A549 (cell line): Measurements from ENCODE around the gene CPSF4. TPM values are rescaled to one million over a fixed set of nuclear protein-coding genes. Genes with fewer than 3 reads are reported as not detected.

Experiments used
- ATAC-seq, 2 experiments: fragments of 200-7000 bp in 1 of 2; fragments of >200 bp in 1 of 2; cut with Nextera tagmentation in 1 of 2; cut with Tn5 transposase in 1 of 2; 3 replicates each; pipeline versions ENCODE4 v1.8.0 to v1.9.1; 2018 to 2020; ENCODE audit warnings: mild to moderate bottlenecking in 1 of 2, moderate library complexity in 1 of 2
- CTCF ChIA-PET: fragments of 300-600 bp; sonication (Branson Sonifier 250); formaldehyde crosslinking; extraction: SDS; loops from one replicate; lab custom pipeline; 2021; ENCODE audit warnings: antibody characterized with exemption, inconsistent platforms; lab: Yijun Ruan, JAX
- POLR2A ChIA-PET: fragments of 350-600 bp; formaldehyde crosslinking; extraction: SDS; loops from one replicate; lab custom pipeline; 2021; ENCODE audit warnings: antibody characterized with exemption, inconsistent platforms; lab: Yijun Ruan, JAX
- DNase-seq, 2 experiments: peaks; one replicate each; pipeline versions ENCODE4 v3.0.0 to v3.0.0-alpha.2; 2011 to 2016; ENCODE audit warnings: low read depth in 1 of 2, low spot score in 1 of 2
- FAIRE-seq: peaks from 2 replicates; lab custom pipeline; 2011; peaks lifted over from hg19 to GRCh38; lab: Jason Lieb, UNC
- H3K27ac ChIP-seq, 2 experiments: fragments of >200 bp; sonication (Bioruptor Twin); formaldehyde crosslinking; 3 replicates each; pipeline ENCODE4 v1.5.1; 2016 to 2017
- H3K4me1 ChIP-seq: fragments of >200 bp; sonication (Bioruptor Twin); formaldehyde crosslinking; 3 replicates; pipeline ENCODE4 v1.6.1; 2016
- H3K4me2 ChIP-seq: fragments of >200 bp; sonication (Bioruptor Twin); formaldehyde crosslinking; 3 replicates; pipeline ENCODE4 v1.6.1; 2016
- H3K4me3 ChIP-seq: fragments of >200 bp; sonication (Bioruptor Twin); formaldehyde crosslinking; 3 replicates; pipeline ENCODE4 v1.5.1; 2016
- H3K9me3 ChIP-seq: fragments of >200 bp; sonication (Bioruptor Twin); formaldehyde crosslinking; 3 replicates; pipeline ENCODE4 v1.6.1; 2016
- BHLHE40 ChIP-seq: IDR thresholded peaks from 2 replicates; pipeline ENCODE4 v1.6.1; 2012; ENCODE audit warnings: low read depth, low read length, inconsistent platforms
- CEBPB ChIP-seq, 2 experiments: fragments of >200 bp in 1 of 2; sonication (Bioruptor Twin) in 1 of 2; formaldehyde crosslinking in 1 of 2; IDR thresholded peaks; 2 replicates each; pipeline ENCODE4 v1.6.1; 2012 to 2016
- CTCF ChIP-seq: fragments of >200 bp; sonication (Bioruptor Twin); formaldehyde crosslinking; IDR thresholded peaks from 3 replicates; pipeline ENCODE4 v1.5.1; 2016
- EHF ChIP-seq: fragments of 250-450 bp; sonication (Bioruptor Pico); IDR thresholded peaks from 2 replicates; pipeline ENCODE4 v1.5.0; 2020; ENCODE audit warnings: mild to moderate bottlenecking
- EHMT2 ChIP-seq: fragments of 200-600 bp; sonication (generic); IDR thresholded peaks from 2 replicates; pipeline ENCODE4 v1.6.1; 2016; ENCODE audit warnings: antibody characterized with exemption, low read depth, mild to moderate bottlenecking, moderate library complexity
- ESRRA ChIP-seq: fragments of 150-350 bp; IDR thresholded peaks from 2 replicates; pipeline ENCODE4 v1.6.1; 2014; ENCODE audit warnings: mild to moderate bottlenecking, low read length, borderline replicate concordance
- GATA3 ChIP-seq: IDR thresholded peaks from 2 replicates; pipeline ENCODE4 v1.6.1; 2012; ENCODE audit warnings: borderline replicate concordance
- HES2 ChIP-seq: fragments of >200 bp; sonication (Bioruptor Twin); formaldehyde crosslinking; IDR thresholded peaks from 2 replicates; pipeline ENCODE4 v1.6.1; 2016
- HEYL ChIP-seq: fragments of 250-450 bp; sonication (Bioruptor Pico); IDR thresholded peaks from 2 replicates; pipeline ENCODE4 v1.8.0; 2021; ENCODE audit warnings: mild to moderate bottlenecking, moderate library complexity
- HMGXB4 ChIP-seq: fragments of 250-450 bp; sonication (Bioruptor Pico); IDR thresholded peaks from 2 replicates; pipeline ENCODE4 v1.5.0; 2021; ENCODE audit warnings: mild to moderate bottlenecking, moderate library complexity, borderline replicate concordance
- HOXA7 ChIP-seq: fragments of 250-450 bp; sonication (Bioruptor Pico); IDR thresholded peaks from 2 replicates; pipeline ENCODE4 v1.5.0; 2020; ENCODE audit warnings: mild to moderate bottlenecking, moderate library complexity
- HOXB13 ChIP-seq: fragments of 250-450 bp; sonication (Bioruptor Pico); IDR thresholded peaks from 2 replicates; pipeline ENCODE4 v1.5.0; 2020; ENCODE audit warnings: low read depth, mild to moderate bottlenecking, moderate library complexity
- KDM5A ChIP-seq: fragments of 200-600 bp; sonication (generic); IDR thresholded peaks from 2 replicates; pipeline ENCODE4 v1.6.1; 2016; ENCODE audit warnings: antibody characterized with exemption, mild to moderate bottlenecking
- MAX ChIP-seq: IDR thresholded peaks from 2 replicates; pipeline ENCODE4 v1.6.1; 2012
- MAZ ChIP-seq: fragments of 150-350 bp; IDR thresholded peaks from 2 replicates; pipeline ENCODE4 v1.6.1; 2014; ENCODE audit warnings: antibody characterized with exemption, low read depth, low read length, borderline replicate concordance
- MYC ChIP-seq: IDR thresholded peaks from 2 replicates; pipeline ENCODE4 v1.6.1; 2012; ENCODE audit warnings: mild to moderate bottlenecking, inconsistent platforms, low read length, improper control_type of control experiment, borderline replicate concordance
- NPAS2 ChIP-seq: fragments of 250-450 bp; sonication (Bioruptor Pico); IDR thresholded peaks from 2 replicates; pipeline ENCODE4 v1.8.0; 2022; ENCODE audit warnings: mild to moderate bottlenecking, moderate library complexity, borderline replicate concordance
- NR3C1 ChIP-seq: fragments of >200 bp; sonication (Bioruptor Twin); formaldehyde crosslinking; IDR thresholded peaks from 3 replicates; pipeline ENCODE4 v1.6.1; 2017
- PBX3 ChIP-seq: IDR thresholded peaks from 2 replicates; pipeline ENCODE4 v1.6.1; 2012
- POLR2AphosphoS2 ChIP-seq: conservative IDR thresholded peaks from 2 replicates; pipeline ENCODE4 v1.6.1; 2012; ENCODE audit warnings: low read length, improper control_type of control experiment, inconsistent platforms
- RAD21 ChIP-seq, 2 experiments: fragments of >200 bp in 1 of 2; sonication (Bioruptor Twin) in 1 of 2; formaldehyde crosslinking in 1 of 2; IDR thresholded peaks in 1 of 2; conservative IDR thresholded peaks in 1 of 2; 2 replicates in 1 of 2; 3 replicates in 1 of 2; pipeline ENCODE4 v1.6.1; 2012 to 2018; ENCODE audit warnings: inconsistent platforms in 1 of 2
- RCOR1 ChIP-seq: fragments of 150-350 bp; IDR thresholded peaks from 2 replicates; pipeline ENCODE4 v1.6.1; 2014; ENCODE audit warnings: antibody characterized with exemption, low read length, low read depth
- RNF2 ChIP-seq: fragments of 200-600 bp; sonication (generic); IDR thresholded peaks from 2 replicates; pipeline ENCODE4 v1.6.1; 2016; ENCODE audit warnings: low read depth, mild to moderate bottlenecking, antibody characterized with exemption, moderate library complexity, borderline replicate concordance
- SMC3 ChIP-seq: fragments of >200 bp; sonication (Bioruptor Twin); formaldehyde crosslinking; IDR thresholded peaks from 3 replicates; pipeline ENCODE4 v1.6.1; 2018; ENCODE audit warnings: inconsistent platforms
- SREBF2 ChIP-seq: fragments of 450-650 bp; IDR thresholded peaks from 2 replicates; pipeline ENCODE4 v1.6.1; 2014; ENCODE audit warnings: mild to moderate bottlenecking, moderate library complexity
- USF2 ChIP-seq: fragments of 450-650 bp; IDR thresholded peaks from 2 replicates; pipeline ENCODE4 v1.6.1; 2014; ENCODE audit warnings: antibody characterized with exemption
- ZFP36 ChIP-seq: fragments of 450-650 bp; IDR thresholded peaks from 2 replicates; pipeline ENCODE4 v1.6.1; 2014; ENCODE audit warnings: borderline replicate concordance; ENCODE audit not compliant: partially characterized antibody
- WGBS: methylation state at CpG from one replicate; pipeline ENCODE4 v1.1.6; 2017; ENCODE audit errors: missing lambda C conversion rate; 5-methylcytosine and 5-hydroxymethylcytosine counted together
- polyA plus RNA-seq, 4 experiments: library from polyadenylated mRNA; depleted of rRNA in 3 of 4; stranded (reverse); fragments of >200 nt; fragmentation: RNase III in 1 of 4; extraction: RNeasy Plus Mini Kit Qiagen cat#74134 plus additional on column Dnase treatment in 1 of 4; gene quantifications; 2 replicates in 3 of 4; 3 replicates in 1 of 4; pipeline ENCODE4 v1.2.3, GENCODE V29; 2011 to 2017

Gene CPSF4
- polyA plus RNA-seq, 2 of the 4 experiments (the other 2 are of a cell fraction) = 28.7 to 35.6 TPM

GRCh38 chr7:99469381-99470065 lies 30.8 kb downstream of the CPSF4 start:
- no peak for FAIRE-seq

GRCh38 chr7:99472561-99473314 lies 34.0 kb downstream of the CPSF4 start, which contains the start of gene ZNF789:
ZNF789 (plus strand) TSS chr7:99472890; CDS start chr7:99476457, 3,567 bp downstream.
- Histone ChIP-seq H3K27ac (peak within 1 kb of the TSS; percentile 83 to 89), H3K4me2 (peak within 1 kb of the TSS; percentile 92), H3K4me1 (peaks cover 10% of the 10 kb centered on the region; the same call in 1 of the 3 replicates), H3K4me3 (peak within 1 kb of the TSS; percentile 84), H3K9me3 (no peaks in the 10 kb centered on the region)
- ATAC-seq (peak; percentile 98 to 99), FAIRE-seq (peak; percentile 18), DNase-seq (peak; percentile 98 to 99)
- 2% methylated on average over 25 of the region's 56 CpGs for WGBS
- ChIA-PET POLR2A (interaction anchor here (0.9 to 1.4 kb wide), 4 partner anchors 27 to 144 kb away, joined by 3 to 11 read pairs (median 6); partner anchors contain the start of genes ZKSCAN5, ZNF394 and ZSCAN25), CTCF (interaction anchor here (1.2 kb wide), 1 partner anchor 559 kb away, joined by 3 read pairs; no protein-coding TSS in a partner anchor)
- TF ChIP-seq PBX3 (peak; percentile 64), HOXB13 (CRISPR knock-in tag) (no peak), HES2 (no peak), ESRRA (no peak), SREBF2 (no peak), MAX (peak; percentile 88), NR3C1 (no peak), HEYL (CRISPR knock-in tag) (no peak), POLR2AphosphoS2 (no peak), RNF2 (no peak), GATA3 (no peak), USF2 (peak; percentile 98), HMGXB4 (CRISPR knock-in tag) (no peak), RAD21 (conservative IDR thresholded peaks at IDR 0.05 in 1 of 2, IDR thresholded peaks at IDR 0.05 in 1 of 2) (no peak)

More at GRCh38 chr7:99469381-99470065, 30.8 kb downstream of the CPSF4 start:
- no peaks in the 10 kb centered on the region for H3K9me3 ChIP-seq
- ATAC-seq (no peak), DNase-seq (peak in 1 of 2 experiments; percentile 38)
- H3K4me1 ChIP-seq = peaks cover 17% of the 10 kb centered on the region; the same call in 2 of the 3 replicates
- POLR2A ChIA-PET = no interaction called here
- H3K4me3 ChIP-seq = no peak overlapping the region
- TF ChIP-seq SMC3 (no peak), NPAS2 (CRISPR knock-in tag) (no peak), ZFP36 (no peak), BHLHE40 (no peak), EHF (no peak), MAX (no peak), KDM5A (no peak), RCOR1 (no peak), MYC (no peak), POLR2AphosphoS2 (no peak), EHMT2 (no peak), HOXA7 (CRISPR knock-in tag) (no peak), MAZ (no peak), CTCF (no peak), USF2 (no peak), CEBPB (IDR thresholded peaks at IDR 0.05) (no peak)
- H3K27ac ChIP-seq = no peak overlapping the region
- CTCF ChIA-PET = interaction anchor here (1.1 kb wide), 1 partner anchor 111 kb away, joined by 3 read pairs; no protein-coding TSS in a partner anchor
- WGBS = 55% methylated on average over 23 of the region's 23 CpGs
- H3K4me2 ChIP-seq = no peak overlapping the region
